VCaP (cell line): ENCODE data around the gene NPHP1.
A peak's percentile ranks its signal among the peaks of the same experiment; 100 is the strongest.
"Not testable (repeated sequence)": the region's sequence is repeated elsewhere in the genome, so short reads cannot be mapped to it uniquely, and the experiment has no call there.

ENCODE experiments used
- H3K27ac ChIP-seq: fragments of 450-650 bp; 2 replicates; pipeline ENCODE4 v1.5.1; 2017
- TF ChIP-seq, protein P1 (sequence below): fragments of 450-650 bp; conservative IDR thresholded peaks from 2 replicates; pipeline ENCODE4 v1.5.1; 2017; ENCODE audit warnings: mild to moderate bottlenecking, moderate library complexity

NPHP1 gene

GRCh38 chr2:110120171-110121051 lies 84.4 kb downstream of the NPHP1 start:
- TF ChIP-seq, protein P1, sequence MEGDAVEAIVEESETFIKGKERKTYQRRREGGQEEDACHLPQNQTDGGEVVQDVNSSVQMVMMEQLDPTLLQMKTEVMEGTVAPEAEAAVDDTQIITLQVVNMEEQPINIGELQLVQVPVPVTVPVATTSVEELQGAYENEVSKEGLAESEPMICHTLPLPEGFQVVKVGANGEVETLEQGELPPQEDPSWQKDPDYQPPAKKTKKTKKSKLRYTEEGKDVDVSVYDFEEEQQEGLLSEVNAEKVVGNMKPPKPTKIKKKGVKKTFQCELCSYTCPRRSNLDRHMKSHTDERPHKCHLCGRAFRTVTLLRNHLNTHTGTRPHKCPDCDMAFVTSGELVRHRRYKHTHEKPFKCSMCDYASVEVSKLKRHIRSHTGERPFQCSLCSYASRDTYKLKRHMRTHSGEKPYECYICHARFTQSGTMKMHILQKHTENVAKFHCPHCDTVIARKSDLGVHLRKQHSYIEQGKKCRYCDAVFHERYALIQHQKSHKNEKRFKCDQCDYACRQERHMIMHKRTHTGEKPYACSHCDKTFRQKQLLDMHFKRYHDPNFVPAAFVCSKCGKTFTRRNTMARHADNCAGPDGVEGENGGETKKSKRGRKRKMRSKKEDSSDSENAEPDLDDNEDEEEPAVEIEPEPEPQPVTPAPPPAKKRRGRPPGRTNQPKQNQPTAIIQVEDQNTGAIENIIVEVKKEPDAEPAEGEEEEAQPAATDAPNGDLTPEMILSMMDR, result no peak
- peak overlapping the region; percentile 92 for H3K27ac ChIP-seq

DNA sequence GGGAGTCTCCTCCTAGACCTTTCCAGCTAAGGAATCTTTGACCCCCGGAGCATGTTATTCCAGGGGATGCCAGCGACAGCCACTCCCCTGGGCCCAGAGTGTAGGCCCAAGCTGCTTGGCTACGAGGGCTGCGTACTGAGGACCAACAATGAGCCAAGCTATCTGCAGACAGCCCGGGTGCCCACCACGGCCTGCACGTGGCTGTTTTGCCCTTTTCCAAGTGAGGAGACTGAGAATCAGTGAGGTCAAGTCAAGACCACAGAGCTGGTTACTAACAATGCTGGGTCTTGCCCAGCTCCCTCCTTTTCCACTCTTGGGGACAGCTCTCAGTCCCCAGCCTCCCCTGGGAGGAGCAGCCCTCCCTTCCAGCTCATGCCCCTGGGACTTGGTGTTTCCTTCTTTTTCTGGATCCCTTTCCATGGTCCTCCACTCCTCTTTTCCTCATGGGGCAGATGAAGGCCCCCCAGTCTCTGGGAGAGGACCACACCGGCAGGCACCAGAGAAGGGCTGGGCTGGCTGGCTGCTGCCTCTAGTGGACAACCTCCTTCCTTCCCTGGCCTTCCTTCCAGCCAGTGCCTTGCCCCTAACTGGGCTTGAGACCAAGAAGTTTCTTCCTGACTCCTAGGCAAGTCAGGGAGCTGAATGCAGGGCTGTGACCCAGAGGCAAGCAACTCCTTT lies 88.6 kb downstream of the NPHP1 start:
- H3K27ac ChIP-seq, result peak overlapping the region; percentile 57
- TF ChIP-seq, protein P1, result peak; percentile 55

DNA sequence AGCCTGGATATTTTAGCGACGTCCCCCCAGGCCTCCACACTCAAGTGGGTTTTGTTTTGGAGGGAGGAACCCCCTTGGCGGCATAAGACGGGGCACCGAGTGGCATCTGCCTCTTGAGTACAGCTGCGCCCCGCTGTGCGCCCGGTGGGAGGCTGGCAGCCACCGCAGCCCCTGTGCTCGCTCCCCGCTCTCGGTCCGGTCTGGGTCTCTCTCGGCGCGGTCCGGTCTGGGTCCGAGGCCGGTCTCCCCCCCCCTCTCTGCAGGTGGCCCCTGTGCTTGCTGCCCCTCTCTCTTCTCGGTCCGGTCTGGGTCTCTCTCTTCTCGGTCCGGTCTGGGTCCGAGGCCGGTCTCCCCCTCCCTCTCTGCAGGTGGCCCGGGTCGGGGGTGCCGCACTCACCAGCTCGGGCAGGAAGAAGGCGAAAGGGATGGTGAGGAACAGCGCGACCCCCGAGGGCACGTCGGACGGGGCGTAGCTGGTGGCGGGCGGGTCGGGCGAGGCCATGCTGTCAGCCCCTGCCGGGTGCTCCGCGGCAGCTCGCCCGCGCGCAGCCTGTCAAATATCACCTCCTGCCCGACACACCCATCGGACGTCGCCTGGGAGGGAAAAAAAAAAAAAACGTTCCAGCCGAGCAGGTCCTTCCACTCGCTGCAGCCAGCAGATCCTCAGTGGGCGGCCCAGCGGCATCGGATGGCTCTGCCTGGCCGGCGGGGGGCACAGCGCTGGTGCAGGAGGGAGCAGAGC lies 89.4 kb downstream of the NPHP1 start, which contains the start of gene MALL:
TSS of gene MALL (minus strand) at position 532 of the 742 bp plus-strand sequence. CDS start at position 502, 30 bp downstream.
- H3K27ac ChIP-seq, result peak within 1 kb of the TSS; percentile 57
- TF ChIP-seq, protein P1, result no peak

DNA sequence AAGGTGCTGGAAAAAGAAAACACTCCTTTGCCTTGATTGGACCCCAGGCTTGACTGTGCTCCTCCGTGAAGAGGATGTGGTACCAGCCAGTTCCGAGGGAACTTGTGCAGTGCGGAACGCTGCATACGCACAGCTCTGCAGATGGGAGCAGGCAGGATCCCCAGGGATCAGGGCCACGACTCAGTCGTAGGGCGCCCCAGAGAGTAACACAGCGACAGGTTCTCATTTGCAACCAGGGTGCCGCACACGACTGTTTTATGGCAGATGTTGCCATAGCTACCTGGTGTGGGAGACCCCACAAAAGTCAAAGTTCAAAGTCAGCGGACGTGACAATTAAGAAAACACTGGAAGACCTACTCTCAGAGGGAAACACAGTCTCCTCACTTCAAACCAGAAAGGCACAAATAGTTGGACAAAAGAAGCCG lies 90.0 kb downstream of the NPHP1 start:
- TF ChIP-seq, protein P1, result no peak

DNA sequence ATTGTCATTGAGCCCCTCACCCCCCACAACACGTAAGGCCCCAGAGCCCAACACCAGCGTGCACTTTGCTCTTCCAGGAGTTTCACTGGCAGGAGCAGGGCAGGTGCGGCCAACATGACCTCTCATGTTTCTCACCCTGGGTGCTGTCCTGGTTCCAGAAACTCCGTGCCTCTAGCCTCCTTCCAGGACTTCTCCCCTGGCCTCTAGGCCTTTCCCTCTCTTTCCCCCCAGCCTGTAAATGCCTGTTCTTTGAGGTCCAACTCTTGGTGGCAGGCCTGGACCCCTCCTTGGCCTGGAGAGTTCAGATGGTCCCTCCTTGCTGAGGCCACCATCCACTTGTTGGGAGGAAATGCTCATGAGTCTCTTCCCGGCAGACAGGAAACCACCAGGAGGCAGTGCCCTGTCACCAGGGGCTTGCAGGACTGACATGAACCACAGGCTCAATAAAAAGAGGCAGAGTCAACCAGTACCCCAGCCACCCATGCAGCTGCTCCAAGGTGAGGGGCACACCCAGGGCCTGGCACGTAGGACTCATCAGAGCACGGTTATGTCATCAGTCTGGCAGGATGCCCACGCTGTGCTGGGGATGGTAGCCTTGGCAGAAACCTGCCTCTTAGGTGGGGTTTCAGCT lies 90.7 kb downstream of the NPHP1 start:
- no peak overlapping the region for H3K27ac ChIP-seq
- TF ChIP-seq, protein P1, result no peak

More for the DNA sequence above, 90.0 kb downstream of the NPHP1 start:
- H3K27ac ChIP-seq, result no peak overlapping the region

DNA sequence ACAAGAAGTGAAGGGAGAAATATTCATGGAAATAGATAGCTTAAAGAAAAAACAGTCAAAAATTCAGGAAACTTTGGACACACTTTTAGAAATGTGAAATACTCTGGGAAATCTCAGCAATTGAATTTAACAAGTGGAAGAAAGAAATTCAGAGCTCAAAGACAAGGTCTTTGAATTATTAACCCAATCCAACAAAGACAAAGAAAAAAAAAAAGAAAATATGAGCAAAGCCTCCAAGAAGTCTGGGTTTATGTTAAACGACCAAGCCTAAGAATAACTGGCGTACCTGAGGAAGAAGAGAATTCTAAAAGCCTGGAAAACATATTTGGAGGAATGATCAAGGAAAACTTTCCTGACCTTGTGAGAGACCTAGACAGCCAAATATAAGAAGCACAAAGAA lies 96.5 kb downstream of the NPHP1 start:
- H3K27ac ChIP-seq, result not testable (repeated sequence)
